ENCODE measurements around the gene NKAIN1. TPM values are rescaled to one million over a fixed set of nuclear protein-coding genes. Genes with fewer than 3 reads are reported as not detected.

The NKAIN1 gene
- total and polyA plus RNA-seq, 2 donors (not counting 3 experiments of a cell fraction or from before 2014, with no cell fraction given), result 0.29 to 0.40 TPM

- no TSS peak for BruUV-seq (replicated peaks)
- Histone ChIP-seq H3K9me3 (replicated peaks; ENCODE audit: control insufficient read depth, insufficient read depth, low read length) (no peaks in the 10 kb centered on the region), H3K9ac (replicated peaks; ENCODE audit: extremely low read depth, insufficient read depth, low read length) (no peak overlapping the region), H4K20me1 (replicated peaks; ENCODE audit: control insufficient read depth, extremely low read depth, insufficient read depth, low read length) (no peaks in the 10 kb centered on the region), H3K4me3 (replicated peaks in 1 of 3; ENCODE audit: insufficient read depth in 1 of 3, low read depth in 1 of 3, low read length in 3 of 3) (no peak overlapping the region), H3K4me2 (ENCODE audit: insufficient read depth, low read length) (no peak overlapping the region), H3K79me2 (ENCODE audit: control insufficient read depth, insufficient read depth, low read length) (no peaks in the 10 kb centered on the region), H3K9me1 (replicated peaks; ENCODE audit: control insufficient read depth, extremely low read depth, insufficient read depth, low read length) (no peaks in the 10 kb centered on the region), H2AFZ (ENCODE audit: low read depth, low read length) (no peak overlapping the region), H3K4me1 (ENCODE audit: control insufficient read depth, extremely low read depth, insufficient read depth, low read length) (no peaks in the 10 kb centered on the region), H3K27ac (ENCODE audit: insufficient read depth, low read depth, low read length) (no peak overlapping the region), H3K27me3 (ENCODE audit: control insufficient read depth in 2 of 2, insufficient read depth in 2 of 2, low read length in 2 of 2) (no peaks in the 10 kb centered on the region), H3K36me3 (ENCODE audit: control insufficient read depth in 2 of 2, extremely low read depth in 1 of 2, insufficient read depth in 2 of 2, low read length in 2 of 2) (no peaks in the 10 kb centered on the region)
- ChIA-PET CTCF (interaction anchor here (1.2 to 5.8 kb wide), 4 partner anchors 9 to 385 kb away, joined by 4 to 46 read pairs (median 5); no protein-coding TSS in a partner anchor), POLR2A (interaction anchor here (0.6 to 0.7 kb wide), 3 partner anchors 94 to 153 kb away, joined by 4 to 7 read pairs (median 4); no protein-coding TSS in a partner anchor)
- intact Hi-C loops (cut with micrococcal nuclease), result no loop called here
- DNase-seq (ENCODE audit: low read depth, low spot score) (no peak), FAIRE-seq (no peak)
- TF ChIP-seq MYC (IDR thresholded peaks at IDR 0.05; ENCODE audit: low read depth, low read length) (no peak), MAX (IDR thresholded peaks at IDR 0.05; ENCODE audit: insufficient read depth, insufficient read length) (no peak), POLR2AphosphoS5 (IDR thresholded peaks at IDR 0.05; ENCODE audit: insufficient read depth, low read depth, low read length) (no peak), FOS (IDR thresholded peaks at IDR 0.05; ENCODE audit: borderline replicate concordance, insufficient read depth, low read length) (no peak), POLR2A (IDR thresholded peaks at IDR 0.05; ENCODE audit: low read depth, low read length) (no peak), GATA2 (IDR thresholded peaks at IDR 0.05; ENCODE audit: insufficient read depth, insufficient read length, low read depth, low read length) (no peak), EZH2 (IDR thresholded peaks at IDR 0.05; ENCODE audit: borderline replicate concordance, low read depth, low read length, severe bottlenecking) (no peak), CTCF (IDR thresholded peaks at IDR 0.05; ENCODE audit: extremely low read depth in 1 of 2, insufficient read depth in 1 of 2, low read depth in 1 of 2, low read length in 2 of 2) (no peak), JUN (IDR thresholded peaks at IDR 0.05; ENCODE audit: borderline replicate concordance, insufficient read depth, insufficient read length, low read depth) (no peak)
- dilution Hi-C loops (cut with MboI; ENCODE audit: extremely low pct_ligation_motif_present, low sequenced_read_pairs), result no loop called here
These were observed 75.4 kb downstream of the NKAIN1 start for GRCh38 chr1:31164291-31164690.
